Measurements from ENCODE around the gene NR2E1.

GRCh38 chr6:108123946-108124345, 41.9 kb upstream of the NR2E1 start:
- TF ChIP-seq CTCF (IDR thresholded peaks at IDR 0.05) (no peak), POLR2A (IDR thresholded peaks at IDR 0.05) (no peak)
